Uterus (tissue), 2 donors: Measurements from ENCODE around the gene KIF26B.

Source experiments
- POLR2A ChIP-seq, 2 donors: fragments of 450-650 bp; IDR thresholded peaks; one replicate each; pipeline ENCODE4 v1.6.1; 2016; ENCODE audit warnings: antibody characterized with exemption in 2 of 2, mild to moderate bottlenecking in 1 of 2, moderate library complexity in 1 of 2
- TF ChIP-seq, protein P1 (sequence below), 4 experiments: fragments of 200-600 bp in 2 of 4; fragments of 450-650 bp in 2 of 4; sonication (generic) in 2 of 4; IDR thresholded peaks; one replicate each; pipeline ENCODE4 v1.5.1; 2016 to 2019; ENCODE audit warnings: antibody characterized with exemption in 4 of 4, mild to moderate bottlenecking in 2 of 4, moderate library complexity in 1 of 4

DNA sequence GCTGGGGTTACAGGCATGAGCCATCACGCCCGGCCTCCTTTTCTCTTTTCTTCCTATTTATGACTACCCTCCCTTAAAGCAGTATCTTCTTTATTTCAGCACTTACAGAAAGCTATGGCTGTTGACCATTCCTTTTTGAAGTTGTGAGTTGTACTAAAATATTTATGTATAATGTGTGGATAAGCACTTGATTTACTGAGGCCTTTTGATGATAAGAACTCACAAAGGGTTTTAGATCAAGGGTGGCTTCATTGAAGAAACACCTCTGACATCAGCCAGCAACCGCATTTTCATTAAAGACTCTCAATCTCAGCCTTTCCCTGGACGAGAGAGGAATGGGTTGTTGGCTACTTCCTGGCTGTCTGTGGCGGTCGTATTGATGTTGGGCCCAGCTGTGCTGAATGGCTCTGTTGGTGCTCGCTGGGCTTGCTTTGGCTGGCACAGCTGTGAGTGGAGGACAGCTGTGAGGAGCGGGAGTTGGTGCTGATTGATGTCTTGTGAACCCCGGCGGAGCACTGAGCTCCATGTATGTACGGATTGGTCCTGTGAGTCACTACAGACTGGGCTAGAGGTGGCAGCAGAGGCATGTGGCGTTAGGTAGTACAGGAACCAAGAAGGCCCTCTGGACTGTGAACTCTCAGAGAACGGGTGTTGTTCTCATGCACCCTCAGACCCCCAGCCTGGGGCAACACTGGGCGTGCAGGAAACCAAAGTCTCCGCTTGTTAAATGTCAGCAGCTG lies 208.8 kb downstream of the KIF26B start:
- no peak for TF ChIP-seq POLR2A (IDR thresholded peaks at IDR 0.05)
- TF ChIP-seq, protein P1, sequence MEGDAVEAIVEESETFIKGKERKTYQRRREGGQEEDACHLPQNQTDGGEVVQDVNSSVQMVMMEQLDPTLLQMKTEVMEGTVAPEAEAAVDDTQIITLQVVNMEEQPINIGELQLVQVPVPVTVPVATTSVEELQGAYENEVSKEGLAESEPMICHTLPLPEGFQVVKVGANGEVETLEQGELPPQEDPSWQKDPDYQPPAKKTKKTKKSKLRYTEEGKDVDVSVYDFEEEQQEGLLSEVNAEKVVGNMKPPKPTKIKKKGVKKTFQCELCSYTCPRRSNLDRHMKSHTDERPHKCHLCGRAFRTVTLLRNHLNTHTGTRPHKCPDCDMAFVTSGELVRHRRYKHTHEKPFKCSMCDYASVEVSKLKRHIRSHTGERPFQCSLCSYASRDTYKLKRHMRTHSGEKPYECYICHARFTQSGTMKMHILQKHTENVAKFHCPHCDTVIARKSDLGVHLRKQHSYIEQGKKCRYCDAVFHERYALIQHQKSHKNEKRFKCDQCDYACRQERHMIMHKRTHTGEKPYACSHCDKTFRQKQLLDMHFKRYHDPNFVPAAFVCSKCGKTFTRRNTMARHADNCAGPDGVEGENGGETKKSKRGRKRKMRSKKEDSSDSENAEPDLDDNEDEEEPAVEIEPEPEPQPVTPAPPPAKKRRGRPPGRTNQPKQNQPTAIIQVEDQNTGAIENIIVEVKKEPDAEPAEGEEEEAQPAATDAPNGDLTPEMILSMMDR (IDR thresholded peaks at IDR 0.05) = no peak
